ENCODE data around the gene DEXI. TPM values are rescaled to one million over a fixed set of nuclear protein-coding genes. Genes with fewer than 3 reads are reported as not detected.

DEXI gene
- total RNA-seq, 1 donor, result 40.2 TPM

DNA sequence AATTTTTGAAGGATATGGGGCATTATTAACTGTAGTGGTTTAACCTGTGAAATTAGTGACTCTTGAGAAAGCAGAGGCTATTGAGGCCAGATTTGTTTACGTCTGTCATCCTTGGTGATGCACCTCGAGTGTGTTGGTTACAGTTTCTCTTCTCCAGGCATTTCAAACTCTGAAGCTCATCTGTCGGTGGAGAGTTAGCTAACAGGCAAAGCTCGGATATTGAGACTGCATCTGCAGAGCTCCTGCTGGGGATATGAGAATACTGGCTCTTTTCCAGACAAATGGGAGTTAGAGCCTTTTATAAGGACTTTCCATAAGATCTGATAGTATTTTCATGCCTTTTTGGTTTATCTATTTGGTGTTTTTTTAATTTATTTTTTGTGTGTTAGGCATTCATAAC lies 8.8 kb upstream of the DEXI start:
- DNase-seq (ENCODE audit: low read depth), result peak; percentile 60
- no peak overlapping the region for H3K4me3 ChIP-seq (ENCODE audit: low read depth, low read length)
- TF ChIP-seq, protein P1, sequence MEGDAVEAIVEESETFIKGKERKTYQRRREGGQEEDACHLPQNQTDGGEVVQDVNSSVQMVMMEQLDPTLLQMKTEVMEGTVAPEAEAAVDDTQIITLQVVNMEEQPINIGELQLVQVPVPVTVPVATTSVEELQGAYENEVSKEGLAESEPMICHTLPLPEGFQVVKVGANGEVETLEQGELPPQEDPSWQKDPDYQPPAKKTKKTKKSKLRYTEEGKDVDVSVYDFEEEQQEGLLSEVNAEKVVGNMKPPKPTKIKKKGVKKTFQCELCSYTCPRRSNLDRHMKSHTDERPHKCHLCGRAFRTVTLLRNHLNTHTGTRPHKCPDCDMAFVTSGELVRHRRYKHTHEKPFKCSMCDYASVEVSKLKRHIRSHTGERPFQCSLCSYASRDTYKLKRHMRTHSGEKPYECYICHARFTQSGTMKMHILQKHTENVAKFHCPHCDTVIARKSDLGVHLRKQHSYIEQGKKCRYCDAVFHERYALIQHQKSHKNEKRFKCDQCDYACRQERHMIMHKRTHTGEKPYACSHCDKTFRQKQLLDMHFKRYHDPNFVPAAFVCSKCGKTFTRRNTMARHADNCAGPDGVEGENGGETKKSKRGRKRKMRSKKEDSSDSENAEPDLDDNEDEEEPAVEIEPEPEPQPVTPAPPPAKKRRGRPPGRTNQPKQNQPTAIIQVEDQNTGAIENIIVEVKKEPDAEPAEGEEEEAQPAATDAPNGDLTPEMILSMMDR (IDR thresholded peaks at IDR 0.05; ENCODE audit: insufficient read depth, low read depth, low read length), result no peak

DNA sequence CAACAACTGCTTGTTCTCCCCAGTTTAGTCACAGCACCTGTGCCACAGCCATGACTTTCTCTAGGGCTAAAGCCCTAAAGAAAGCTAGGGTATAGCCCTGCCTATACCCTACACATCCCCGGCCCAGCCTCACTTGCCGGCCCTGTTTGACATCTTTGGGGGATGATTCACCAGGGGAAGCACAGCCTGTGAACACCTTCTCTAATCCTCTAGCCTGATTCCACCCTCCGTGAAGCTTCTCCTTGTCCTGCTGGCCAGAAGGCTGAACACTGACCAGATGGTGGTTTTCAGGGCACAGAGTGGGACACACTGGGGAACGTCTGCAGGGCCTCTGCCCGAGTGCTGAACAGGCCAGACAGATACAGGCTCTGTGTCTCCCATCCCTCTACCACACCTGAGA lies 8.1 kb upstream of the DEXI start:
- H3K4me3 ChIP-seq (ENCODE audit: low read depth, low read length), result no peak overlapping the region
- DNase-seq (ENCODE audit: low read depth), result peak; percentile 54
- TF ChIP-seq, protein P1 (IDR thresholded peaks at IDR 0.05; ENCODE audit: insufficient read depth, low read depth, low read length), result no peak

DNA sequence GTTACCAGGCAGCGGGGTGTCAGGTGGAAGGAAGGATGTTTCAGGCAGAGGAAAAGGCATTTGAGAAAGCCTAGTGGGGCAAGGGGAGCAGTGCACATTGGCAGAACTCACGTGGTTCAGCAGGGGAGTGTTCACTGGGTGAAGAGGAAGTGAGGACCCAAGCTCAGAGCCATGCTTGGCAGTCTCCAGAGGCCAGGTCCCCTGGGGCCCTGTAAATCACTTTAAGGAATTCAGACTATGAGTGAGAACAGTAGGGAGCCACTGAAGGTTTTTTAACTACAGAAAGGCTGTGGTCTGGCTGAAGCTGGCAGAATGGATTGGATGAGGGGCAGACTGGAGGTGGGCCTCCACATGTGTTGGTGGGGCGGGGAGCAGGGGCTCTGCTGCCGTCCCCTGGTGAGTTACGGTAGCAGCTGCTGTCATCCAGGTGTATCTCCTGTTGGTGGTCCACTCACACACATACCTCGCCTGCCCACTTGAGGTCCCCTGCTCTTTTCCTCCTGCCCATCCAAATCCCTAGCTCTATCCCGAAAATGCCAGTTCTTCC lies 7.2 kb upstream of the DEXI start:
- TF ChIP-seq, protein P1 (IDR thresholded peaks at IDR 0.05; ENCODE audit: insufficient read depth, low read depth, low read length), result no peak
- H3K4me3 ChIP-seq (ENCODE audit: low read depth, low read length), result no peak overlapping the region
- no peak for DNase-seq (ENCODE audit: low read depth)

DNA sequence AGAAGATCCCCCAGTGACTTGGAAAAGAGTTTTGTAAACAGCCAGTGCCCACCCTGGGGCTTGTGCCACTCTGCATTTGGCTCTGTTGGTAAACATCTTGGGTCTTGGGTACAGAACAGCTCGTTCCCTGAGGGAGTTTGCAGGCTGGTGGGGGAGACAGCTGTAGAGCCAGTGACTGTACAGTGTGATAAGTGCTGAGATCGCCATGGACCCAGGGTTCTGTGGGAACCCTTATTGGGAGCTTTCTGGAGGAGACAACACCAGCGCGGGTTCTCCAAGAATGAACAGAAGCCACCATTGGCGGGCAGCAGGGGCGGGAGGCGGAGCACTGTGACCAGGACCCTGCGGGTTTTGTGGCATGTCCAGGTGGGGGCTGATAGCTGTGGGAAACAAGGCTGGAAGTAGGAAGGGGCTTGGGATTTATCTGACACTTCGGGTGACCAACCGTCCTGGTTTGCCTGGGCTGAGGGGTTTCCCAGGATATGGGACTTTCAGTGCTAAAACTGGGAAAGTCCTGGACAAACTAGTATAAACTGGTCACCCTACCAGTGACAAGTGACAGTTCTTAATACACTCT lies 5.0 kb upstream of the DEXI start:
- DNase-seq (ENCODE audit: low read depth), result no peak
- H3K4me3 ChIP-seq (ENCODE audit: low read depth, low read length), result no peak overlapping the region
- TF ChIP-seq, protein P1 (IDR thresholded peaks at IDR 0.05; ENCODE audit: insufficient read depth, low read depth, low read length), result no peak

DNA sequence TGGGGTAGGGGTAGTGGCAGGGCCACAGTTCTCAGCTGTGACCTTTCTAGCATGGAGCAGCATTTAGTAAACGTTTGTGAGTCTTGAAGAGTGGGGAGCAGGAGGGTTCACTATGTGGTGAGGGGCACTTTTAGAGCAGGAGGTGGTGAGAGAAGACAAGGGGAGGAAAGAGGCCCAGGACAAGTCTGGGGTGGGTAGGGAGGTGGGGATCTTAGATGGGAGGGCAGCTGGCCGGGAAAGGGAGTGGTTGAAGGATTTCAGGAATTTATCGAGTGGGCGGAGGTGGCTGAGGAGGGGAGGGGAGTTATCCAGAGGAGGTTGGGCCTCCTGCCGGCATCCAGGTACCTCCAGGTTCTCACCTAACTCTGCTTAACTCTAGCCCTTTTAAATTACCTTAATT lies 4.0 kb upstream of the DEXI start:
- TF ChIP-seq, protein P1 (IDR thresholded peaks at IDR 0.05; ENCODE audit: insufficient read depth, low read depth, low read length), result no peak
- DNase-seq (ENCODE audit: low read depth), result no peak
- H3K4me3 ChIP-seq (ENCODE audit: low read depth, low read length), result peak overlapping the region; percentile 1

DNA sequence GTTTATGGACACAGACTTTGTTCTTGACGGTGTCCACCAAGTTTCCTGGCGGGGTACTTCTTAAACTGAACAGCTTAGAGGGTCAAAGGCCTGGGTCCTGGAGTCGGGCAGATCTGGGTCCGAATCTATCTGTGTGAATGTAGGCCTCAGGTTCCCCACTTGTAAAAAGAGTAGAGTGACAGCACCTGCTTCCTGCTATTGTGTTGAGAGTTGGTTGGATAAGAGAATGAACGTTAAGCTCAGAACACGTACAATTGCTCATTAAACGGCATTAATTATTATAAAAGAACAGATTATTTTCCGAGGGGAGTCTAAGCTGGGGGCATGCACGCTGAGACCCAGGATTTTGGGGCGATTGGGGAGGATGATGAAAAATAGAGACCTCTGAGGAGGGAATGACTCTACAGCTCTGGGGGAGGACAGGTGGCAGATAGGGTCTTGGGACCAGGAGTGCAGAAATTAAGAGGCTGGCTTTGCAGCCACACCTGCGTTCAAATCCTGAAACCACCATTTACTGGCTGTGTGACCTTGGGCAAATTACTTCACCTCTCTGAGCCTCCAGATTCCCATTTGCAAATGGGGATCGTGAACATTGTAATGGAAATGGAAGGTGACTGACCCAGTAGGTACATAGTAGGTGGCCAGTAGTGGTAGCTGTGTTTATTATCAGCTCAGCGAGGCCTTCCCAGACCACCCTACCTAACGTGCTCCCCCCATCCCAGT lies 3.0 kb upstream of the DEXI start:
- H3K4me3 ChIP-seq (ENCODE audit: low read depth, low read length), result peak overlapping the region; percentile 92
- TF ChIP-seq, protein P1 (IDR thresholded peaks at IDR 0.05; ENCODE audit: insufficient read depth, low read depth, low read length), result no peak
- DNase-seq (ENCODE audit: low read depth), result no peak
